Coronary artery (tissue), 2 donors: ENCODE measurements around the gene CST3.
"Not testable (repeated sequence)": the region's sequence is repeated elsewhere in the genome, so short reads cannot be mapped to it uniquely, and the experiment has no call there.

Experiments
- DNase-seq: peaks from one replicate; pipeline ENCODE4 v3.0.0-alpha.2; 2017; ENCODE audit warnings: low spot score
- H3K27ac ChIP-seq, 2 donors: fragments of 200-600 bp; sonication (generic); one replicate each; pipeline ENCODE4 v1.5.1; 2016 to 2019
- H3K4me3 ChIP-seq: fragments of 200-600 bp; sonication (generic); 2 replicates; pipeline ENCODE4 v1.5.1; 2016; ENCODE audit warnings: mild to moderate bottlenecking, moderate library complexity
- TF ChIP-seq, protein P1 (sequence below): fragments of 200-600 bp; sonication (generic); IDR thresholded peaks from one replicate; pipeline ENCODE4 v1.5.1; 2019; ENCODE audit warnings: antibody characterized with exemption

CST3 gene

DNA sequence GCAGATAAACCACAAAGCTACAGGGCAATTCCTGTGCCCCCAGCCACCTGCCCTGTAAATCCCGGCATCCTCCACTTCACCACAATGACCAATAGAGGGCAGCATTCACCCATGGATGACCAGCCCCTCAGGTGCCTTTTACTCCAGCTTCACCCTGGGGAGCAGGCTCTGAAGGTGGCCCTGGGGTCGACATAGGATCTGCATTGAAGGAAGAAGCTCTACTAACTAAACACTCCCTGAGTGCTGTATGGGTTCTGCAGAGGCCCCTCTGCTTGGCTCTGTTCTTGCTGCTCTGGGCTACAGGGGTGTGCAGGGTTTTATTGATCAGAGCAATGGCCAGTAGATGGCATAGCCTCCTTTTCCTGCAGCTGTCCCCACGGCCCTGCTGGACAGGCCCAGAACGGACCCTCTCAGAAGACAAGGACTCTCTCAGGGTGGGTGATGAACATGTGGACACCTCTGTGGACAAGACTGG, 30.8 kb upstream of the CST3 start:
- TF ChIP-seq, protein P1, sequence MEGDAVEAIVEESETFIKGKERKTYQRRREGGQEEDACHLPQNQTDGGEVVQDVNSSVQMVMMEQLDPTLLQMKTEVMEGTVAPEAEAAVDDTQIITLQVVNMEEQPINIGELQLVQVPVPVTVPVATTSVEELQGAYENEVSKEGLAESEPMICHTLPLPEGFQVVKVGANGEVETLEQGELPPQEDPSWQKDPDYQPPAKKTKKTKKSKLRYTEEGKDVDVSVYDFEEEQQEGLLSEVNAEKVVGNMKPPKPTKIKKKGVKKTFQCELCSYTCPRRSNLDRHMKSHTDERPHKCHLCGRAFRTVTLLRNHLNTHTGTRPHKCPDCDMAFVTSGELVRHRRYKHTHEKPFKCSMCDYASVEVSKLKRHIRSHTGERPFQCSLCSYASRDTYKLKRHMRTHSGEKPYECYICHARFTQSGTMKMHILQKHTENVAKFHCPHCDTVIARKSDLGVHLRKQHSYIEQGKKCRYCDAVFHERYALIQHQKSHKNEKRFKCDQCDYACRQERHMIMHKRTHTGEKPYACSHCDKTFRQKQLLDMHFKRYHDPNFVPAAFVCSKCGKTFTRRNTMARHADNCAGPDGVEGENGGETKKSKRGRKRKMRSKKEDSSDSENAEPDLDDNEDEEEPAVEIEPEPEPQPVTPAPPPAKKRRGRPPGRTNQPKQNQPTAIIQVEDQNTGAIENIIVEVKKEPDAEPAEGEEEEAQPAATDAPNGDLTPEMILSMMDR: peak; percentile 82
- no peak for DNase-seq
- Histone ChIP-seq H3K4me3 (no peak overlapping the region), H3K27ac (no peak overlapping the region)

DNA sequence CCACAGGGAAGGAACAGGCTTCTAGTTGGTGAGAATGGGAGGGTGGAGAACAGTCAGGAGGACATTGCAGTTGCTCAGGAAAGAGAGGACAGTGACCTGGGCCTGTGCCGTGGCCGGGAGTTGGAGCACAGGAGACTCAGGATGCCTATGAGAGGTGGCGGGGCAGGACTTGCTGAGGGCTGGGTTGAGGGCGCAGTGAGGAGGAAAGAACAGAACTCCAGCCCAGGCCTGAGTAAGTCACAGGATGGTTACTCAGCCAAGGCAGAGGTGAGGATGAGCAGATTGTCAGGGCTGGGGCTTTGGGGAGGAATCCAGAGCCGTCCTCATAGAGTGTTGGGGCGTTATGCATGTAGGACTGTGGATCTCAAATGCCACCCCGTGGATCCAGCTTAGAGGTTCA, 29.9 kb upstream of the CST3 start:
- TF ChIP-seq, protein P1: no peak
- H3K4me3 ChIP-seq: no peak overlapping the region
- DNase-seq: no peak
- H3K27ac ChIP-seq: no peak overlapping the region

DNA sequence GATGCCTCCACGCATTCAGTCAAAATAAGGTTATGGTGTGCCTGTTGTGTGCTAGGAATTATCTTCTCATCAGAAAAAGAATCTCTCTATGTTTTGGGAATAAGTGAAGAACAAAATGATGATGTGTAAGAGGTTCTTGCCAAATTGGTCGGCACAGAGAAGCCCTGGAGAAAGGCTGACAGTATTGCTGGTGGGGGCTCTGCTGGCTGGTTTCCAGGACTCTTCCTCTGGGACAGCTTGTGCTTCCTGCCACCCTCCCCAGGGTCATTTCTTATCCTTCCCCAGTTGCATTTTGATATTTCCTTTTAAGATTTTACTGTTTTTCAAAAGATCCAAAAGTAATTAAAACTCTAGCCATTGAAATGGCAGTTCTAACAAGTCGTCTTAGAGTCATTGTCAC, 28.9 kb upstream of the CST3 start:
- no peak overlapping the region for H3K27ac ChIP-seq
- TF ChIP-seq, protein P1: no peak
- DNase-seq: no peak
- H3K4me3 ChIP-seq: no peak overlapping the region

DNA sequence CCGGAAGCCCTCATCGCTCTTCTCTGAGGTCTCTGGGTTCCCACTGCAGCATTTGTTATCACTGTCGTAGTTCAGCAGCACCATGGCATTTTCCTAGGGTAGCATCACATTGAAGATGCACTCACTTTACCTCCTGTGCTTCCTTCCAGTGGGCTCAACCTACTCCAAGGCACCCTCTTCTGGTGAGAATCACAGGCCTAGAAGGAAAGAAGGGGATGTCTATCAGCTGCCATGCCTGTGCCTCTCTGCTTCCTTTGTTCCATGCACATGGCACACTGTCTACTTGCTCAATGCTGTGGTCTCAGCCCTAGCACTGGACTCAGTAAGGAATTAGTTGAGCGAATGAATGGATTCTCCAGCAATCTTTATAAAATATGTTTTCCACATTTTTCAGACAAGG, 28.4 kb upstream of the CST3 start:
- Histone ChIP-seq H3K4me3 (no peak overlapping the region), H3K27ac (no peak overlapping the region)
- no peak for DNase-seq
- TF ChIP-seq, protein P1: no peak

DNA sequence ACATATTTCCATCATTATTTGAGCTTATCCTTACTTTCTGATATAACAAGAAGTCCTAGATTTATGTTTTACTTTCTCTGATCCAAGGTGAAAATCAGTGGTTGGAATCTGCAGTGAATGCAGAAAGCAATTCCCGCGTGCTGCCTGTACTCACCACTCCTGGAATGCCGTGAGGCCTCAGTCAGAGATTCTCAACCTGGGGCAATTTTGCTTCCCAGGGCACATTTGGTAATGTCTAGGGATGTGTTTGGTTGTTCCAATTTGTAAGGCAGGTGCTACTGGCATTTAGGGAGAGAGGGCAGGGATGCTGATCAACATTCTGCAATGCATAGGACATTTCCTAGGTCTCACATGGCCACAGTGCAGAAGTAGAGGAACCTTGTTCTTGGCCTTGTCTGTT, 27.2 kb upstream of the CST3 start:
- H3K27ac ChIP-seq: no peak overlapping the region
- H3K4me3 ChIP-seq: no peak overlapping the region

DNA sequence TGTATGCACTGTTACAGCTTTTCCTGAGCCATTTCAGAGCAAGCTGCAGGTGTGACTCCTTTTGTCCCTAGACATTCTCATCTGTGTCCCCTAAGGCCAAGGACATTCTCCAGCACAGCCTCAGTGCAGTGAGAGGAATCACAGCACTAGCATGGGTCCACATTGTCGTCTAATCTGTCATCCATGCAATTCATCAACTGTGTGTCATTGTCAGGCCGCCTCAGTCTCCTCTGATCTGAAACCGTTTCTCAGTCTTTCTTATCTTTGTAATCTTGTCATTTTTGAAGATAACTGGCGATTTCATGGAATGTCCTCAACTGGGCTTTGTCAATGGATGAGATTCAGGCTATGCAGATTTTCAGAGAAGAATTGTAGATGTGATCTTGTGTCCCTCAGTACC, 26.3 kb upstream of the CST3 start:
- DNase-seq, H3K27ac ChIP-seq, H3K4me3 ChIP-seq: not testable (repeated sequence)

More for the DNA sequence above, 27.2 kb upstream of the CST3 start:
- DNase-seq: no peak
- TF ChIP-seq, protein P1: no peak

DNA sequence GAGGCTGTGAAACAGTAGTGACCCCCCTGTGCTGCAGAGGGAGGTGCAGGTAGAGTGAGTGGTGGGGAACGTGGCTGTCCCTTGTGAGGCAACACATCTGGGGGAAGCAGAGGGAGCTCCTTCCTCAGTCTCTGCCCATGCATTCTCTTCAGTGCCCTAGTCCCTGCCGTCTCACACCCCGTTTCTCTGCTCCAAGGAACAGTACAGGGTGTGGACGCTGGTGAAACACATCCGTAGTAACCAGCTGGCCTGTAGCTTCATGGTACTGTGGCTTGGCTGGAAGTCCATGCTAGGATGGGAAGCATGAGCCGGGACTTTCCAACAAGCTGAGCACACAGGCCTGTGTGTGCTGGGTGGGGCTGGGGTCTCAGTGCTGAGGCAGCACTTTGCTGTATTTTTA, 25.4 kb upstream of the CST3 start:
- no peak overlapping the region for H3K4me3 ChIP-seq
- no peak overlapping the region for H3K27ac ChIP-seq
- DNase-seq: no peak
- TF ChIP-seq, protein P1: no peak
